AG09319 (cell line): ENCODE results near the gene DCDC2B.
"Not testable (repeated sequence)": the region's sequence is repeated elsewhere in the genome, so short reads cannot be mapped to it uniquely, and the experiment has no call there.

Experiments
- DNase-seq: peaks from one replicate; pipeline ENCODE4 v3.0.0-alpha.2; 2010; ENCODE audit warnings: low read depth; ENCODE audit errors: extremely low read depth
- TF ChIP-seq, protein P1 (sequence below): IDR thresholded peaks from 2 replicates; pipeline ENCODE4 v1.5.1; 2011; ENCODE audit warnings: low read depth, mild to moderate bottlenecking, inconsistent platforms, low read length, moderate library complexity

Gene DCDC2B

GRCh38 chr1:32208891-32209328 is at the start of gene DCDC2B:
TSS of gene DCDC2B (plus strand) at chr1:32209089. CDS start at chr1:32209094, 5 bp downstream.
- no peak for DNase-seq
- TF ChIP-seq, protein P1, sequence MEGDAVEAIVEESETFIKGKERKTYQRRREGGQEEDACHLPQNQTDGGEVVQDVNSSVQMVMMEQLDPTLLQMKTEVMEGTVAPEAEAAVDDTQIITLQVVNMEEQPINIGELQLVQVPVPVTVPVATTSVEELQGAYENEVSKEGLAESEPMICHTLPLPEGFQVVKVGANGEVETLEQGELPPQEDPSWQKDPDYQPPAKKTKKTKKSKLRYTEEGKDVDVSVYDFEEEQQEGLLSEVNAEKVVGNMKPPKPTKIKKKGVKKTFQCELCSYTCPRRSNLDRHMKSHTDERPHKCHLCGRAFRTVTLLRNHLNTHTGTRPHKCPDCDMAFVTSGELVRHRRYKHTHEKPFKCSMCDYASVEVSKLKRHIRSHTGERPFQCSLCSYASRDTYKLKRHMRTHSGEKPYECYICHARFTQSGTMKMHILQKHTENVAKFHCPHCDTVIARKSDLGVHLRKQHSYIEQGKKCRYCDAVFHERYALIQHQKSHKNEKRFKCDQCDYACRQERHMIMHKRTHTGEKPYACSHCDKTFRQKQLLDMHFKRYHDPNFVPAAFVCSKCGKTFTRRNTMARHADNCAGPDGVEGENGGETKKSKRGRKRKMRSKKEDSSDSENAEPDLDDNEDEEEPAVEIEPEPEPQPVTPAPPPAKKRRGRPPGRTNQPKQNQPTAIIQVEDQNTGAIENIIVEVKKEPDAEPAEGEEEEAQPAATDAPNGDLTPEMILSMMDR = no peak

- no peak for DNase-seq
- TF ChIP-seq, protein P1 = no peak
Observed at GRCh38 chr1:32159189-32159588, 49.7 kb upstream of the DCDC2B start.

DNA sequence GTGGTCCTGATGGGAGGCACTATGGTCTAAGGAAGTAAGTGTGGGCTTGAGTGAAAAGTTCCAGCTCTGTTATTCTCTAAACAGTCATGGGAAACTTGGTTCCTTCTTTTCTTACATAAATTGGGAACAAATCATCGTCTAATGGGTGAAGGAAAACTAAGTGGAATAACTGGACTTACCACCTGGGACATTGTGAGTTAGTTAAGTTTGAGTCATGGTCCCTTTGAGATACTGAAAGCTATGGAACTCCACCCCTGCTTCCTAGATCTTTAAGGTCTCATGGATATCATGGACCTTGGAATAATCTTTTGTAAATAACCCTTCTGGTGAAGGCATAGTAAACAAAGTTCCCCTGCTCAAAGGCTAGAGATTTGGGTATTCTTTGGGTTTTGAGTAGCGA is 45.5 kb upstream of the DCDC2B start:
- no peak for DNase-seq
- TF ChIP-seq, protein P1 = no peak

GRCh38 chr1:32165633-32166032 is 43.3 kb upstream of the DCDC2B start:
- not testable (repeated sequence) for DNase-seq

DNA sequence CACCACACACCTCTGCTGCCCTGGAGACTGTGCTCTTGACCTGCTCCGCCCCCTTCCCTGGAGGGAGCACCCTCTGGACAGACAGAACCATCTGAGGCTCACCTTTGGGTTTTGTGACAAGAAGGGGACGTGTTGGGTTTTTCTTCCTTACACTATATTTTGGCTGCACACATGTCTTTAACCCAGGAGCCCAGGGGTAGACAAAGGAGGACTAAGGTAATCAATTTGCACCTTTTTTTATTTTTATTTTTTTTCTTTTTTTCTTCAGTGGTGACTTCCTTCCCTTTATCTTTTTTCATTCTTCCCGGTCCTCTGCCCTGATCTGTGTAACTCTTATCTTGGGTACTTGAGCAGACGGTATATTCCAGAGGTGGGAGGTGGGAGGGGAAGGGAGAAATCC is 37.9 kb upstream of the DCDC2B start:
- DNase-seq = no peak
- TF ChIP-seq, protein P1 = no peak

DNA sequence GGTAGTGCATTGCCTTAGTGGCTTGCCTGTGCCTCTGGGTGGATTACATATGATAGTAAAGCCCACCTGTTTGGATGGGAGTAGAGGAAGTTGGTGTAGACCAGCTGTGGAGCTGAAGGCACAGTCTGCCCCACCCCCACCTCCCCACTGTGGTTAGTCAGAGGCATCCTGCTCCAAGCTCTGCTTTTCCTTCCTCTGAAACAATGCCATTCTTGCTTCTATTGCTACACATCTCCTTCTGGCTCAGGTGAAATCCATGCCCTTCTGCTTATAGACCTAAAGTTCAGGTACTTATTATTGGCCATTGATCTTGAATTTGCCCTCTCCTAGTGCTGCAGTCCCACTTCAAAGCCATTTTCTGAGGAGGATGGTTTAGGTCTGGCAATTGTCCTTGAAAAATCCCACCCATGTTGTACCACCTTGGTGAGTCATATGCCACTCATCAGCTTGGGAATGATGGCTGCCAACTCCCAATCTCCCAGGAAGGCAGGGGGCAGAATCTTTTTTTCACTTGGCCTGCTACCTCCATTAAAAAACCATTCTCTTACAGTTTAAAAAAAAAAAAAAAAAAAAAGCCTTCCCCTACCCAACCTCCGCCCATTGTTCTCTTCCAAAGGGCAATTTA is 36.2 kb upstream of the DCDC2B start:
- no peak for DNase-seq
- TF ChIP-seq, protein P1 = no peak

DNA sequence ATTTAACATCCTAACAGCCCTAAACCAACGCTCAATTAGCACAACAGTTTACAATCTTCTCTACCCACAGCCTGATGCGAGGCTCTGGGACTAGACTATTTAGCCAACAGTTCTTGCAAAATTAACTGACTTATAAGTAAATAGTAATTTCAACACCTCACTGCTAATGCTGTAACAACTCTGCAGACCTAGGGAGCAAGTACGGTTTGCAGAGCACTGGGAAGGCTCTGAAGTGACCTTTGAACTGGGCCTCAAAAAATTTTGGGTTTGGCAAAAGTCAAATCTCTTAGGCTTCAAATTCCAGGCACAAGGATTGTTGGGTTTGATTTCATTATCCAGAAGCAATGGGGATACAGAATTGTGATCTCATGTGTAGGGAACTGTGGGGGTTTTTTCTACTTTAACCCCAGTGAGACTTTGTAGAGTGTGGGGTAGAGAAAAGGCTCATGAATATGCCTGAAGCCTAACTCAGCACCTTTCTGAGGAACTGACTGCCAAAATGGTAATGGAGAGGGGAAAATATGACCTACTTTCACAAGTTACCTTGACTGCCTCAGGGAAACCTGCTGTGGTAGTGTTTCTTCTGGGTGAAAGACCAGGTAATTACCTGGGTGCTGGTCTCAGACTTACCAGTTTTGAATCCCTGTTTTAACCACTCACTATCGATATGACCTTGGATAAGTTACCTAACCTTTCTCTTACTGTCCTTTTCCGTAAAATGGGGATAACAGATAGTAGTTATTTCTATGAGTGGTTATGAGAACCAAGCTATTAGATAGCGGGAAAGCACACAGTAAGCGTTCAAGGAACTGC is 30.3 kb upstream of the DCDC2B start:
- no peak for DNase-seq
- TF ChIP-seq, protein P1 = no peak

DNA sequence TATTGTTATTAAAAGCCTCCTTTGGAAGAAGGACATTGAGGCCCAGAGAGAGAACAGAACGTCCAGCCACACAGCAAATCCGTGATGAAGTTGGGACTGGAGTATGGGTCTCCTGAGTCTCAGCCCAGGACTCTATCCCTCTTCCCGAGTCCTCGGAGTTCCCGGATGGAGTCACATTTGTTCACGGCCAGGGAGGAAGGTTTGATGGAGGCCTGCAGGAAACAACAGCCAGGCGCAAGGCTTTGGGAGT is 29.8 kb upstream of the DCDC2B start:
- no peak for DNase-seq
- TF ChIP-seq, protein P1 = no peak
